ENCODE measurements around the gene ICOS. TPM values are rescaled to one million over a fixed set of nuclear protein-coding genes. Genes with fewer than 3 reads are reported as not detected.

ICOS gene
- total RNA-seq, 8 experiments from 2014 or later, result 0.14 TPM; not detected in 7

DNA sequence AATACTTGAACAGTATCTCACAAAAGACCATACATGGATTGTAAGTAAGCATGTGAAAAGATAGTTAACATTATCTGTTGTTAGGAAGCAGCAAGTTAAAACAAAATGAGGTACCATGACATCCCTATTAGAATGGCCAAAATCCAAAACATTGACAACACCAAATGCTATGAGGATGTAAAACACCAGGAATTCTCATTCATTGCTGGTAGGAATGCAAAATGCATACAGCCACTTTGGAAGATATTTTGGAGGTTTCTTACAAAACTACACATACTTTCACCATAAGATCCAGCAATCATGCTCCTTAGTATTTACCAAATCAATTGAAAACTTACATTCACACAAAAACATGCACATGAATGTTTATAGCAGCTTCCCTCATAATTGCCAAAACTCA is 30.9 kb upstream of the ICOS start:
- peaks cover 3 to 4% of the 10 kb centered on the region in 2 donors for H3K4me1 ChIP-seq (replicated peaks in 1 of 2)
- H3K4me3 ChIP-seq, result no peak overlapping the region
- no peak overlapping the region for H3K27ac ChIP-seq
- in situ Hi-C loops (cut with MboI; ENCODE audit: low pct_unique_long_range_greater_than_20kb in 2 of 9, low sequenced_read_pairs in 9 of 9, unreplicated experiment in 9 of 9), result loop anchor here in 3 of 9 experiments (10.0 to 25.0 kb wide), 3 partner anchors 61 to 1318 kb away; no protein-coding TSS in a partner anchor
- no peak for ATAC-seq (replicated peaks in 6 of 8)

DNA sequence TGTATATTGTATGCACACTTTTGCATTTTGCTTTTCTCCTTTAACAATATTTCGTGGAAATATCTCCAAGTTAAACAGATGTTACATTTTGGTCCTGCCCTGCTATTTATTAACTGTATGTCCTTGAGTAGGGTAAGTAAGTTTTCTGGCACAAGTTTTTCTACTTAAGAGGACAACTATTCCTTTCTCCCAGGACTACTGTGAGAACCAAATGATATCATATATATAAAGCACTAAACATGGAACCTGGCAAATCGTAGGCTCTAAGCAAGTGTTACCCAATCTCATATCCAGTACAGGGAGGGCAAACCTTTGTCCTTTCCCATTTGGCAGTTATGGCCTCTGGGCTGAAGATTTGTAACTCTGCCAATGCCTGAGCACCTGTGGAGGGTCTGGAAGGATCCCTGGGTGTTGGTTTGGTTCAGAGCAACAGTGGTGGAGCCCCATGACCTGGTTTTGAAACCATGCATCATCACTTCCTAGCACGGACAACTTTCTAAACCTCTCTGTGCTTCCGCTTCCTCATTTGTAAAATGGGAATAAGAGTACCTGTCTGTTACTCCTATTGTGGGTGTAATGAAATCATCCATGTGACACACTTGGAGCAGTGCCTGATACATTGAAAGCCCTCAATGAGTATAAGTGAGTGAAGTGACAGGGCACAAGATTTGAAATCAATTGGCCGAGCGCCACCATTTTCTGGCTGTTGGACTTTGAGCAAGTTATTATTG is 28.3 kb upstream of the ICOS start:
- H3K4me3 ChIP-seq, result no peak overlapping the region
- peaks cover 3 to 4% of the 10 kb centered on the region in 2 donors for H3K4me1 ChIP-seq (replicated peaks in 1 of 2)
- H3K27ac ChIP-seq, result no peak overlapping the region
- WGBS, 10 experiments, result 34 to 97% (median 81%) methylated on average over 1 to 6 of the region's 6 CpGs
- ATAC-seq (replicated peaks in 6 of 8), result no peak
- in situ Hi-C loops (cut with MboI; ENCODE audit: low pct_unique_long_range_greater_than_20kb in 2 of 9, low sequenced_read_pairs in 9 of 9, unreplicated experiment in 9 of 9), result loop anchor here in 3 of 9 experiments (10.0 to 25.0 kb wide), 3 partner anchors 63 to 1321 kb away; no protein-coding TSS in a partner anchor

DNA sequence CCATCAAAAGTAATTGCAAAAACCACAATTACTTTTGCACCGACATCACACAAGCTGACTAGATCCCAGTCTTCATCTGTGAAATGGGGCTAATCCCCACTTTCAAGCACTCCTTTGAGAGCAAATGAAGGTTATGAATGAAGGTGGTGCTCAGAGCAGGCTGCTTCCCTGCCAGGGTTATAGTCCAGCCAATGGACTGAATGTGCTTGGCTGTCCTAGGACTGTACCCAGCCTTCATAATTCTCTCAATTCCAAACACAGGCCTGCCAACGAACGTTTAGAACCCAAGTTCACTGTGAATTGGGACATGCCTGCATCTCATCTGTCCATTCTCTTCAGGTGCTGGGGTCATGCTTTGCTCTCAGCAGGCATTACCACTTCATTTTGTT is 27.8 kb upstream of the ICOS start:
- Histone ChIP-seq H3K4me1 (replicated peaks in 1 of 2) (peaks cover 3 to 4% of the 10 kb centered on the region in 2 donors), H3K4me3 (no peak overlapping the region), H3K27ac (no peak overlapping the region)
- WGBS, 10 experiments, result 0 to 90% (median 64%) methylated on average over 1 to 3 of the region's 3 CpGs; no CpG with 5 or more reads in 4 of the 10 experiments
- in situ Hi-C loops (cut with MboI; ENCODE audit: low pct_unique_long_range_greater_than_20kb in 2 of 9, low sequenced_read_pairs in 9 of 9, unreplicated experiment in 9 of 9), result loop anchor here in 3 of 9 experiments (10.0 to 25.0 kb wide), 3 partner anchors 64 to 1321 kb away; no protein-coding TSS in a partner anchor
- ATAC-seq (replicated peaks in 6 of 8), result no peak

DNA sequence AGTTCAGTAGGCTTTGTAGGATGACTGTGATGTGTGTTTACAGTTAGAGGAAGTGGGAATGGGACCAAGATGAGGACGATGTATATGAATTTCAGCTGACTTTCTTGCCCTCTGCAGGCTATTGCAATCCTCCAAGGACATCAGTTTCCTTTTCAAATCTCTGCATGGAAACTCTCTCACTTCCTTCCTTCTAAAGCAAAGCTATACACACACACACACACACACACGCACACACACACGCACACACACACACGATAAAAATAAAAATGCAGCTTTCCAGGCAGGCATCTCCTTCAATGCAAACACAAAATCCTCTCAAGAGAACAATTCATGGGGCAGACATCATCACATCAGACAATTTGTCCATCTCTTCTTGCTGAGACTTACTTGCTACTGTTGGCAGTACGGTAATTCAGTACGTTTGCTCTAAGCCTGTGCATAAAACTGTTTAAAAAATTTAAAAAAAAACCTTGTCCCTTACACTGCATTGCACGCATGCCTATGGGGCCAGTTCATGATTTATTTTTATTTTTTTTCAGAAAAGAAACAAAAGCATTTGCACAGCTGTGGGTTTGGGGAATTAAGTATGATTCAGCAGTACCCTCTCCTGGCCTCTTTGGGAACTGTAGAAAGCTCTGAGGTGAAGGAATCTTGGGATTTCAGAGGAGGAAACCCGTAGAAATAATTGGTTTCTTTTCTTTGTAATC is 27.1 kb upstream of the ICOS start:
- 0 to 75% (median 26%) methylated on average over 1 to 8 of the region's 8 CpGs for WGBS, 10 experiments
- Histone ChIP-seq H3K4me1 (replicated peaks in 1 of 2) (peaks cover 3 to 4% of the 10 kb centered on the region in 2 donors), H3K27ac (no peak overlapping the region), H3K4me3 (no peak overlapping the region)
- in situ Hi-C loops (cut with MboI; ENCODE audit: low pct_unique_long_range_greater_than_20kb in 2 of 9, low sequenced_read_pairs in 9 of 9, unreplicated experiment in 9 of 9), result loop anchor here in 3 of 9 experiments (10.0 to 25.0 kb wide), 3 partner anchors 65 to 1322 kb away; no protein-coding TSS in a partner anchor
- ATAC-seq (replicated peaks in 6 of 8), result peak; percentile 76 to 97 (median 92)

DNA sequence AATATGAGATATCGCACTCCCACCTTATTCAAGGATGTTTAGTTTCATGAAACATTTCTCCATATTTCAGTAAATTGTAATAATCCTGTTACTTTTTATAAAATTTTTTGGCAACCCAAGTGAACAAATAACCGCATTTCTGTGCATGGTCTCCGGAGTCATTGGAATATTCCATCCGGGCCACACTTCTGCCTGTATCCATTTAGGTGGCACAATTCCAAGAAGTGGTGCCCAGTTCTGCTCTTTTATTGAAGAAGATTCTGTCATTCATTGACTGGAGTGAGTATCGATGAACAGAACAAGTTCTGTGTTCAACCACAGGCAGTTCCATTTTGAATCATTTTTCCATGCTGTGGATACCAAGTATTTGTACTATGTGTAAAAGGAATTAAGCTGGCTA is 26.6 kb upstream of the ICOS start:
- Histone ChIP-seq H3K27ac (no peak overlapping the region), H3K4me1 (replicated peaks in 1 of 2) (peaks cover 3 to 4% of the 10 kb centered on the region in 2 donors), H3K4me3 (no peak overlapping the region)
- peak in 3 of 8 experiments; percentile 57 to 69 (median 63) for ATAC-seq (replicated peaks in 6 of 8)
- WGBS, 10 experiments, result 3 to 86% (median 67%) methylated on average over 1 to 5 of the region's 5 CpGs; no CpG with 5 or more reads in 2 of the 10 experiments
- in situ Hi-C loops (cut with MboI; ENCODE audit: low pct_unique_long_range_greater_than_20kb in 2 of 9, low sequenced_read_pairs in 9 of 9, unreplicated experiment in 9 of 9), result loop anchor here in 3 of 9 experiments (10.0 to 25.0 kb wide), 3 partner anchors 65 to 1323 kb away; no protein-coding TSS in a partner anchor

DNA sequence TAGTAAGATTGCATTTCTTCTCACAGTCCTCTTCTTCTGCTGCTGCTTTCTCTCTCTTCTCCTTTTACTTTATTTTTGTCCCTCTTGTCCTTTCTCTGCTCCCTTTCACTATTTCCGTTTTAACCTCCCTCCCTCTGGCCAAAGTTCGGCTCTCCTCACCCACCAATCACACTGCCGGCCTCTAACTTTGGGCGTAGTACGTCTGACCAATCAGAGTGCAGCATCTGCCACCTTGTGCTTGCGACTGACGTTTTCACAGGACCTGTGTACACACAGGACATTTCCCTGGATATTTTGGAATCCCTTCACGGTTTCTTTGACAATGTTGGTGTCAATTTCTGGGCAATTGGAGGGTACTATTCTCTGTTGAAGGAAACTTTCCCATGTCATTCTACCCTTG is 22.6 kb upstream of the ICOS start:
- 71 to 96% (median 81%) methylated on average over 4 to 8 of the region's 8 CpGs for WGBS, 10 experiments
- H3K4me3 ChIP-seq, result no peak overlapping the region
- in situ Hi-C loops (cut with MboI; ENCODE audit: low pct_unique_long_range_greater_than_20kb in 2 of 9, low sequenced_read_pairs in 9 of 9, unreplicated experiment in 9 of 9), result loop anchor here in 3 of 9 experiments (25.0 kb wide), 2 partner anchors 427 to 1327 kb away; no protein-coding TSS in a partner anchor
- H3K27ac ChIP-seq, result no peak overlapping the region
- ATAC-seq (replicated peaks in 6 of 8), result no peak
- H3K4me1 ChIP-seq (replicated peaks in 1 of 2), result peaks cover 3 to 4% of the 10 kb centered on the region in 2 donors

DNA sequence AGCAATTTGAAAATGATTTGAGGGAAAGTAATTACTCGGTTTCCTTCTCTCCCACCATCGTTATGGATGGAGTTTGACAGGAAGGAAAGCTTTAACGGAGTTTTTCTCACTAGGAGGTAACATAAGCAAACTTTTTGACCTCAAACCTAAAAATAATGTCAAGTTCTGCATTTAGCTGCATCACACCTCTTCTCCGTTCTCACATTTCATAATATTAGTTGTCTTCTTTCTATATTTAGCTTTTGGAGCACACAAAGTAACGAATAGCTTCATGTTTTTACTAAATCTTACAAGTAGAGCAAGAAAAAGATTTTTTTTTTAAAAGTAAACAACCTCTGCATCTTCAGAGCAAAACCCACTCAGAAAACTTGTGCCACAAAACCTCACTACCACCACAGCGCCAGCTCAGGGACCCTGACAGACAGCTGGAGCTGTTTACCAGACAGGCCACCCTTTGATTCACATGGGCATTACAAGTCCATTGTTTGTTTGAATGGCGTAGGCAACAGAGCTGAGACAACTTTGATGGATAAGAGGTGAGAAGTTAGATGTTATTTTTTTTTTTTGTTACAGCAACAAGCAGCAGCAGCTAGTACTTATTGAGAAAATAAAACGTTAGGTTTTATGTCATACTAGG is 21.9 kb upstream of the ICOS start:
- in situ Hi-C loops (cut with MboI; ENCODE audit: low pct_unique_long_range_greater_than_20kb in 2 of 9, low sequenced_read_pairs in 9 of 9, unreplicated experiment in 9 of 9), result loop anchor here in 3 of 9 experiments (25.0 kb wide), 2 partner anchors 427 to 1327 kb away; no protein-coding TSS in a partner anchor
- no peaks in the 10 kb centered on the region for H3K4me1 ChIP-seq (replicated peaks in 1 of 2)
- H3K4me3 ChIP-seq, result no peak overlapping the region
- no peak for ATAC-seq (replicated peaks in 6 of 8)
- no peak overlapping the region for H3K27ac ChIP-seq
- 23 to 92% (median 82%) methylated on average over 2 to 8 of the region's 8 CpGs for WGBS, 10 experiments

DNA sequence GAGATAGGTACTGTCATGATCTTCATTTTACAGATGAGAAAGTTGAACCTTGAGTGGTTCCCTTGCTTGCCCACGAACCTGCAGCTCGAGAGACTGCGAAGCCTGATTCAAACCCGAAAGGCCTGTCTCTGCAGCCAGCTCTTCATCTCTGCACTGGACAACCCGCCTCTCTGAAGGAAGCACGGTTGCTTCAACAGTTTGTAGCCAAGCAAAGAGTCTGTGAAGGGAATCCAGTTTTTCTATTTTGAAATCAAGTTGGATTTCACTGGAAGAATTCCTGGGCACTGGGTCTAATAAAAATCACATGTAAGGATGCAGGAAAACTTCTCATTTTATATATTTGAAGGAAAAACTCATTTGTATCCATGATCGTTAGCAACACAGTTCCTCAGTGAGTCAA is 21.3 kb upstream of the ICOS start:
- peak in 3 of 8 experiments; percentile 26 to 49 (median 46) for ATAC-seq (replicated peaks in 6 of 8)
- no peak overlapping the region for H3K27ac ChIP-seq
- in situ Hi-C loops (cut with MboI; ENCODE audit: low pct_unique_long_range_greater_than_20kb in 2 of 9, low sequenced_read_pairs in 9 of 9, unreplicated experiment in 9 of 9), result loop anchor here in 3 of 9 experiments (25.0 kb wide), 2 partner anchors 428 to 1328 kb away; no protein-coding TSS in a partner anchor
- no peak overlapping the region for H3K4me3 ChIP-seq
- H3K4me1 ChIP-seq (replicated peaks in 1 of 2), result no peaks in the 10 kb centered on the region
- WGBS, 10 experiments, result 4 to 93% (median 84%) methylated on average over 3 to 6 of the region's 7 CpGs

DNA sequence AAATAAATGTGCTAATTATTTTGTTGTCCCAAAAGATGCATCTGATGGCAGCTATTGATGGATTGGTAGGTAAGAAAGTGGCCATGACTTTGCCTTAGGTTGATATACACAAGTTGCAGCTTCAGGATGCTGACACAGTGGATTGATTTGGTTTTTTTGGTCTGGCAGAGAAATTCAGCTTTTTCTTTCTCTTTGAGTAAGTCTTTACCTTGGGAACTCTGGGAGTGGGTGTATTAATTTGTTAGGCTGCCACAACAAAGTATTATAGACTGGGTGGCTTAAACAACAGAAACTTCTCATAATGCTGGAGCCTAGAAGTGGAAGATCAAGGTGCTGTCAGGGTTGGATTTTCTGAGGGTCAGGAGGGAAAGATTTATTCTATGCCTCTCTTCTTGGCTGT is 19.8 kb upstream of the ICOS start:
- Histone ChIP-seq H3K4me1 (replicated peaks in 1 of 2) (no peaks in the 10 kb centered on the region), H3K27ac (no peak overlapping the region), H3K4me3 (no peak overlapping the region)
- ATAC-seq (replicated peaks in 6 of 8), result no peak
- in situ Hi-C loops (cut with MboI; ENCODE audit: low pct_unique_long_range_greater_than_20kb in 2 of 9, low sequenced_read_pairs in 9 of 9, unreplicated experiment in 9 of 9), result loop anchor here in 3 of 9 experiments (25.0 kb wide), 2 partner anchors 429 to 1329 kb away; no protein-coding TSS in a partner anchor

DNA sequence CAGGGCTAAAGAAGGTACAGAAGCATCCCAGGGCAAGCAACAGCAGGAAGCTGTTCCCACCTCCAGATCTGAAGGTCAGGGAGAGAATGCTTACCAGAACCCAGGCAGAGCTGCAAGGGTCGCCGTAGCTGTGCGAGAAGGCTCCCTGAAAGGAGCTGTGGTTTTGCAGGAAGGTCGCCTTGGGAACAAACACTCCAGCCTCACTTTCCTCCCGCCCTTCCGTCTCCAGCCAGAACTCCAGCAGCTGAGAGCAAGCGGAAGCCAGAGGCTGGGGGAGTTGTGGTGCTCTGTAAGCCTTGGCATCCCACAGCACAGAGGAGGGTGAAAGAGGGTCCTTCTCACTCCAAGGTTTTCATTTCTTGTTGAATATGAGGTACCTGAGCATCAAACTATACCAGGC is 18.3 kb upstream of the ICOS start:
- peak in 1 of 8 experiments; percentile 52 for ATAC-seq (replicated peaks in 6 of 8)
- no peak overlapping the region for H3K27ac ChIP-seq

DNA sequence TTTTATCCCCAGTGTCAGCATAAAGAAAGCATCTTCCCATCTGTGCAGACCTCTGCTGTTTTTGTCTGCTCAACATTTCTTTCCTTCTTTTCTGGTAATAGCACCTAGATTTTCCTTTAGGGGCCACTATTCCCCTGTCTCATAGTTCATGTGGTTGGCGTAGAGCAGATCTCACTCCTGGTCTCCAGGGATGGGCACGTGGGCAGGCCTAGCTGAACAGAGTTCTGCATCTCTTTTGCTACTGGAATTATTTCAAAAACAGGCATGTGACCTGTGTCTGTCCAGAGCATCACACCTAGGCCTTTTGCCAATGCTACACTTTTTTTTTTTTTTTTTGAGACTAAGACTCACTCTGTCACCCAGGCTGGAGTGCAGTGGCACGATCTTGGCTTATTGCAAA is 17.7 kb upstream of the ICOS start:
- H3K4me3 ChIP-seq, result no peak overlapping the region
- in situ Hi-C loops (cut with MboI; ENCODE audit: low pct_unique_long_range_greater_than_20kb in 2 of 9, low sequenced_read_pairs in 9 of 9, unreplicated experiment in 9 of 9), result loop anchor here in 3 of 9 experiments (25.0 kb wide), 2 partner anchors 432 to 1332 kb away; no protein-coding TSS in a partner anchor
- WGBS, 10 experiments, result 41 to 100% (median 63%) methylated on average over 1 to 3 of the region's 3 CpGs; no CpG with 5 or more reads in 3 of the 10 experiments
- H3K27ac ChIP-seq, result no peak overlapping the region
- H3K4me1 ChIP-seq (replicated peaks in 1 of 2), result no peaks in the 10 kb centered on the region
- no peak for ATAC-seq (replicated peaks in 6 of 8)

More for the DNA sequence above, 18.3 kb upstream of the ICOS start:
- Histone ChIP-seq H3K4me3 (no peak overlapping the region), H3K4me1 (replicated peaks in 1 of 2) (no peaks in the 10 kb centered on the region)
- in situ Hi-C loops (cut with MboI; ENCODE audit: low pct_unique_long_range_greater_than_20kb in 2 of 9, low sequenced_read_pairs in 9 of 9, unreplicated experiment in 9 of 9), result loop anchor here in 3 of 9 experiments (25.0 kb wide), 2 partner anchors 431 to 1331 kb away; no protein-coding TSS in a partner anchor
- 62 to 85% (median 82%) methylated on average over 1 to 7 of the region's 7 CpGs; no CpG with 5 or more reads in 6 of the 10 experiments for WGBS, 10 experiments

DNA sequence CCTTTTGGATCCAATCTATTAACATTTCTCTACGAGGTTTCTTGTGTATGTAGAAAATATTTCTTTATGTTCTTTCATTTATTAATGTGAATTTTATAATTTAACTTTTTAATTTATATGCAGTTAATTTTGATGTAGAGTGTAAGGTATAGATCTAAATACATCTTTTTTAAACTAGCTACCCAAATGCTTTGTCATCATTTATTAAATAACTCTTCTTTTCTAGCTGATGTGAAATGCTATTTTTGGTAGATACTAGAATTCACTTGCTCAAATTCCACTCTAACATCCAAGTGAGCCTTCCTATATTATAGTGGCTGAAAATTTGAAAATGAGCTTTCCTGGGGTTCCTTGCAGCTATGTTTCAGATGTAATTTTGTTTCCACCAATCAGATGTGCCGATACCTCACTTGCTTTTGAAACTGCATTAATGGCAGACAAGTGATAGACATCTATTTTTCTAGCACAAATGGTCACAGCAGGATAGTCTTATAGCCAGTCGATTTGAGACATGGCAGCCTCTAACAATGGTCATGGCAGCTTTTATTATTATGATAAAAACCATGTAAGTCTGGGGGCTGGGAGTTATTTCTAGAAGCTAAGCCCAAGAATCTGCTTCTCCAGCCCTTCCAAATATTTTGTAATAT is 10.9 kb upstream of the ICOS start:
- in situ Hi-C loops (cut with MboI; ENCODE audit: low pct_unique_long_range_greater_than_20kb in 2 of 9, low sequenced_read_pairs in 9 of 9, unreplicated experiment in 9 of 9), result no loop called here
- H3K27ac ChIP-seq, result no peak overlapping the region
- no peaks in the 10 kb centered on the region for H3K4me1 ChIP-seq (replicated peaks in 1 of 2)
- WGBS, 10 experiments, result 29 to 100% (median 69%) methylated on average over 1 to 3 of the region's 3 CpGs; no CpG with 5 or more reads in 1 of the 10 experiments
- ATAC-seq (replicated peaks in 6 of 8), result no peak
- no peak overlapping the region for H3K4me3 ChIP-seq
